DMS 273 (cell line): ENCODE data around the gene PRKCA.

Experiments used
- DNase-seq: peaks from one replicate; lab custom pipeline; 2025; ENCODE audit not compliant: unreplicated experiment; lab: John Stamatoyannopoulos, UW

Gene PRKCA

DNA sequence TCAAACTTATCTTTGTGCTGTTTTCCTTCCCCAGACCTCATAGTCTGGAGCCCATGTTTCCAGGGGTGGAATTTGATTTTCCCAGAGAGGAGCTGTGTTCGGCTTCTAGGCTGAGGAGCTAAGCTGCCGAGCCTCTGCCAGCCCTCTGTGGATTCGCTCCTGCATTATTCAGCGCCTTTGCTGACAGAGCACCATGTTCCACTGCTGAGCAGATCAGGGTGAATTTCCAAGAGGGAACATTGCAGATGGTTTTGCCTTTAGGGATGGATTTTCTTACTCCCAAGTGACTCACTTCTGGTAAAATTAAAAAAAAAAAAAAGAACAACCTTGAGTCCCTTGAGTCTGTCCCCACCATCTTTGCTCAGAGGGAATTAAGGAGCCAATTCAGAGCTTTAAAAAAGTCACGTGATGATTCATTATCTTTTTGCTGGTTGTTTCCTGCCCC, 229.5 kb downstream of the PRKCA start:
- no peak for DNase-seq

DNA sequence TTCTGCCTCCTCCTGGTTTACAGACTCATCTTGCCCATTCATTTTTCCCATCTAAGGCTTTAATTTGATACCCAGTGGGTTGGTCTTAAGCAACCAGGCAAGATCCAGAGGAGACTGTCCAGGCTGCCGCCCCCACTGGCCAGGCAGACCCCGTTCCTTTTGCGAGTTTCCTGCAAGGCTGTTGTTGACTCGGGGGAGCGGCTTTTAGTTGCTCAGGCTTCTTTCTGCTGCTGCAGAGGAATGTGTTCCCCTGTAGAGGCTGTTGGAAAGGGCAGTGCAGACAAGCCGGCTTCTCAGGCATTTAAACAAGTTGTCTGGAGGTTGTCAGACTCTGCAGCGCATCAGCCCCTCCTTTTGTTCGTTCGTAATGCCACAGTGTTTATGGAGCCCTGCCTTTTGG, 231.2 kb downstream of the PRKCA start:
- DNase-seq = no peak

DNA sequence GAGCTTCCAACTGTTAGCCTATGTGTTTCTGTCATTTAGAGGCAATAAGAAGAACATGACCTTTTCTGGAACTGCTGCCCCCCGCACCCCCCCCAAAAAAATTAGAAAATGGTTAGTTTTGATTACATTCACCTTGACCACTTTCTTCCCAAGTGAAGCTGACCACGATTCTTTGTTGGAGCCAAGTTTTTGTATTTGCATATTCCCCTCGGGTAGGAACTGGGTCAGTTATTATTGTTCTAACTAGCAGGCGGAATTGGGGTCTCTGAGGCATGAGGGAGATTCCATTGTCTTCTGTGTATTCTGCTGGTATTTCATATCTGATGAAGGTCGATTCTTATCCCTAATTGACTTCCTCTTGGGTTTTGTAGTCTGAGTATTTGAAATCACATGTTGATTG, 231.6 kb downstream of the PRKCA start:
- no peak for DNase-seq

DNA sequence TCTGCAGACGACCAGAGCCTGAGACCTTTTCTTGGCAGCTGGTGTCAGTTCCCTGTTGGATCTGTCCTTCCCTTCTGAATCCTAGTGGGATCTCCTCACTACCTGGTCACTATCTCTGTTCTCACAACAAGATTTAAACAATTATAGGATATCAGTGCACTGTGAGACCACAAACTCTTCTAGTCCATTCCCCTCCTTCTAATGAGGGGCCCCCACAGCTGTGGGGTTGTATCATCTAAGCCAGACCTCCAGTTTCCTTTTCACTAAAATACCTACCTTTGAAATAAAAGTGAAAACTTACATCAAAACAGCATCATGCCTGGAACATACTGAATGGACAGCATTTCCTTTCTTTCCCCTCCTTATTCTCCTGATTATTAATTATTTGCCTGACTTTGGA, 233.2 kb downstream of the PRKCA start:
- DNase-seq = no peak

DNA sequence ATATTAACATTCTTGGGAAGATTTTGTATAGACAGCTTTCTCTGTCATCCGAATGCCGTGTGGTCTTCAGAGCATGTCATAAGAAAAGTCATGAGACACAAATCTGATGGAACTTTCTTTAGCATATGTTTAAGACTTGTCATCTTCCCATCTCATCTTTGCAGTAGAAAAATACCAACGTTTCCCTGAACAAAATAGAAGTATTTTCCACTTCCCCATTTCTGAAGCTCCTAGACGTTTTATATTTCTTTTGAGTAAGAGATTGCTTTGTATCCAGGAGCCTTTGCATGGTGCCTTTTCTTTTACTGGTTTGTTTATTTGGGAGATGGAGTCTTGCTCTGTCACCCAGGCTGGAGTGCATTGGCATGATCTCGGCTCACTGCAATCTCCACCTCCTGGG, 235.1 kb downstream of the PRKCA start:
- DNase-seq = no peak

DNA sequence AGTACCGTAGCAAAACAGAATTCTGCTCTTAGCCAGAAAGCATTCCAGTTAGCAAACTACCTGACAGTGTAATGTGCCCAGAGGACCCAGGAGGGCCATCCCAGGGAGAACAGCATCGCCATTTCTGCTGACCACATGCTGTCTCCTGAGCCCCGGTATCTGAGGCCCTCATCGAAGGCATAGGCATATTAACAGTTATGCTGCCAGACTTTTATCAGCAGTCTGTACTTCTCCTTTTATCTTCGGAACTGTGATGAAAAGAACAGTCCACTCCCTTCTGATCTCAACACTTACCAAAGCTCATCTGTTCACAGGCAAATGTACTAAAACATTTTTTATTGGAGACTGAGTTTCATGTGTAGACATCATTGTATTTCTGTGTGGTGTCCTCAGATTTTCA, 236.4 kb downstream of the PRKCA start:
- no peak for DNase-seq

DNA sequence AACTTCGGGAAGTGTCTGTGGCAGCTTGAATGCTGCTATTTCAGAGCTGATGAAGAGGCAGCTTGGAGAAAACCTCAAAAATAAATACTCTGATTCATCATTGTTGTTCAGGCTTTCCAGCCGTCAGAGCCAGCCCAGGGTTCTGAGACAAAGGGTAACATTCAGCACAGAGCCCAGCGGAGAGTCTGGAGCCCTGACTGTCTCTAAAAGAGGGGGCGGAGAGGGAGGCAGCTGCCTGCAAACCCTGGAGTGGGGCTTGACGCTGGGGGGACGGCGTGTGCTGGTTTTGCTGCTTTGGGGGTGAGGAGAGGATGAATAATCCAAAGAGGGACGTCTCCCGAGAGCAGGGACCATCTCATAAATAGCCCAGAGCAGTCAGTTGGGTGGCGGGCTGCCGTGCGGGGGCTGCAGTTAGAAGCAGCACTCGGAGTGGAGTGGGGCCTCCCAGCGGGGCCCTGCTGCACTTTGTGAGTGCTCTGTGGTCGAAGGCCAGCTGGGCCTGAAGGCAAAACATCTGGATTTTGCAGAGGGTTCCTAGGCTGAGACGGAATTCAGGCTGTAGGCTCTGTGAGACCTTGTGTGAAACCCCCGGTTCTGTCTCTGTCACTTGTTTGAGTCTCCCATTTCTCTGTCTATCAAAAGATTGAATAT, 237.8 kb downstream of the PRKCA start:
- DNase-seq = no peak

DNA sequence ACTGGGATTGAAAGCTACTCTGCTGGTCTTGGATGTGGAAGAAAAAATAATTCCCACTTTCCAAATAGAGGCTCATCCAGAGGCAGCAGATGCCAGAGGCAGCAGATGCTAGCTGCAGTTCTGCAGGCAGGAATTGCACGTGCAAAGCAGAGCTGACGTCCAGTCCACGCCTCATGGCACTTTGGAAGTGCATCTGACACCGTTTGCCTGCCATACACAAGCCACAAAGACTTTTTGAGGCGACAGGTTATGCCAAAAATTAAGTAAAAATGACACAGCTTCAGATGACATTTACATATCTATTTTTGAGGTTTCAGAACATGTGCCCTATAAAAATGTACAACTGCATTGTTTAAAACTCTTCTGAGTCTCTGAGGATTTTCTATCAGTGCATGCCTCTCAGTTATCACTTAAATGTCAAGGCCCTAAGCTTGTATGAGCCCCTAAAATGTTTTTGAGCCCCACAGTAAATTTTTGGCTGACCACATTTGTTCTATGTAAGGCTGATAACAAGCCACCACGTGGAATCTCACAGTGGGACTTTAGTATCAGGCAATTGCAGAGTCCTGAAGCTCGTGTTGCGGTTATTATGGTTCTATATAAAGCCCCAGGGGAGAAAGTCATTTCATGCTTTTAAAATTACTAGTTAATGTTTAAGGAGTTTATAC, 239.2 kb downstream of the PRKCA start:
- DNase-seq = peak; percentile 42

DNA sequence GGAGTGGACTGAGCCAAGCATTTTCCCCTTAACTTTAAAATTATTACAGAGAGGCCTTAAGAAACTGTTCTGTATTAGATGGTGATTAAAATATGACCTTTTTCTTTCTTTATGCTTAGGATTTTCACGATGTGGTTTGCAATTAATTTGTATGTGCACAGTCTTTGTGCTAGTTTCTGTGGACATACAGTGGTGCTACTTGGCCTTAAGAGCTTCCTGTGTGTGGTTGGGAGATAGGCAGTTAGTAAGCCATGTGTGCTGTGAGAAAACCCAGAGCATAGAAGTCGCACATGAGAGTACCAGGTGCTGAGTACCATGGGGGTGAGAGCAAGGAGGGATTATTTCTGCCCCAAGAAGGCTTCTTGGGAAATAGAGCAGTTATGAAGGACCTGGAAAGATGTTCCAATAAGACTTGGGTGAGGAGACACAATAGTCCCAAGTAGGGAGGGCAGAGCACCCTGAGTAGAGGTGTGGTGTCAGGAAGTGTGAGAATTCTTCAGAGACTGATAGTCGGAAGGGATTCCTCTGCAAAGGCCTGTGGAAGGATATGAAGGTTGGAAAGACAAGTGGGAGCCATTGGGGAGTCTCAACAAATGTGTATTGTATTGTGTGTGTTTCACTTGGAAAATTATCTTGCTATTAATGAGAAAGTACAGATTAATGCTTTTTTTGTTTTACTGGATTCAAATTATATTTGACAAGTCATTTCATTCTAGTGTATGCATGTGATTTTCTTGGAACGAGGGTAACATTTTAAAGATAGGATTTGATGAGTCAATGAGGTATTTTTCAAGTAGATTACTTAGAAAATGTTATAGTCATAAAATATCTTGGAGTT, 239.9 kb downstream of the PRKCA start:
- DNase-seq = no peak

DNA sequence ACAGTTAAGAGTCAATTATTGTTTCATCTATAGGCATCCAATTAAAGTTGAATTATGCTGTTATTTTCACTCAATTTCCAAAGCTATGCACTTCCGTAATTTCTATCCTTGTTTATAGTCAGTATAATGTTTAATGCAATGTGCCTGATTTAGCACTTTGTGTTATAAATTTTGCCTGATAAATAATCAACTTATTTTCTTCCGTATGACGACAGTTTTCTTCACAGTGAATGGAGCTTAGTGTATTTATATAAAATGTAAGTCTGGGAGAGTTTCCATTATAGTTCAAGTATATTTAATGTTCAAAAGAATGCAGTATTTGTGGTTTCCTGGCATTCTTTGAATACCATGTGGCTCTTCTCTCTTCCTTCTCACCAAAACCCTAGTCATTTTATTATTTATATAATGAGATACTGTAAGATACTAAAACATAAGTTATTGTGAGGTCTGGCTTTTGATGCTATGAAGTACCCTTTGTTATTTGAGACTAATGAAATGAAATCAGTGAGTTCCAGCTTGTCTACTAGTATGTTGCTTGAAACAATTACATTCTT, 240.6 kb downstream of the PRKCA start:
- no peak for DNase-seq

DNA sequence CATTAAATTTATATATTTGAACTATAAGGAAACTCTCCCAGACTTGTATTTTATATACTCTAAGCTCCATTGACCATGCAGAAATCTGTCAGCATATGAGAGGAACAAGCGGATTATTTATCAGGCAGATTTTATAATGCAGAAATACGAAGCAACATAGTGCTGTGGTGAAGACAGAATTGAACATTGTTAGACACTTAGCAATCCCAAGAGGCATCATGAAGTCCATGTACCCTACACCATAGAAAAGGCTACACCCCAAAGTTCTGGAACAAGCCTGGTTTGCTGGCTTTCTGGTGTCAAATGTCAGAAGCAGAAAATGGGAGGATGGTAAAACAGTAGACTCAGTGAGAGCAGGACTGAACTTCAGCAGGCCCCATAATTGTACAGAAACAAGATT, 241.1 kb downstream of the PRKCA start:
- no peak for DNase-seq

DNA sequence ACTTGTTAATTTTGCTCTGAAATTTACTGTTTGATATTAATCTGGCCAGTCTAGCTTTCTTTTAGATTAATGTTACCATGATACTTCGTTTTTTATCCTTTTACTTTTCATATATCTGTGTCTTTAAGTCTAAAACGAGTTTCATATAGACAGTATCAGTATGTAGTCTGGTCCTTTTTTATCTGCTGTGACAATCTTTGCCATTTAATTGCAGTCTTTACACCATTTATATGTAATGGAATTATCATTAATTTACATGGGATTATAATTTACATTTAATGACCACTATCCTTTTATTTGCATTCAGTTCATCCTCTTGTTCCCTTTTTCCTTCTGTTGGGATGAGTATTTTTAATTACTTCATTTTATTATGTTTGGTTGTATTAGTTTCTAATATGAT, 243.5 kb downstream of the PRKCA start:
- DNase-seq = no peak

DNA sequence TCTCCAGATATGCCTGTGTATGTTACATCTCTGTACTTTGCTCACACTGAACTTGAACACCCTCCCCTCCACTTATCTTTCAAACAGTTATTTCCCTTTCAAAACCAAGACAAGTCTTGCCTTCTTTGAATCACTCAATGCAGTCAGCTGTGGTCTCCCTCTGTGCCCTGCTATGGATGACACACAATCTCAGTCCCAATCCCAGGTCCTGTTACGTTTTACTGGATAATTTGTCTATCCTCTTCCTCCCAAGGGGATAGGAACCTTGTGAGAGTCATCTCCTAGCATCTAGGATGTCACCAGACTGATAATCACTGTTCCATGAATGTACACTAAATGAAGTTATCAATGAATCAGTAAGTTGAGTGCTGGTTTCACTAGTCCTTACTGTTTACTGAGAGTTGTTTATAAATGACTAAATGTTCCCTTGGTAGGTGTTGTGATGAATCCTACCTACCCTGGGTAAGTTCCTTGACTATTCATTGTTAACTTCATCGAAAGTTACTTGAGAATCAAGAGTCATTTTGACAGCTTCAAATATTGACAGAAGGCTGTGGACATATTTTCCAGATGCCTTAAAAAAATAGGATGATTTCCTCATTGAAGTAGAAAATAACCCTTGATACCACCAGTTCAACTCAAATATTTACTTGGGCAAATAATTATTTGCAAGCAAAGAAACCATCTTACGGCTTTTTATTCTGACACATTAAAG, 244.9 kb downstream of the PRKCA start:
- no peak for DNase-seq

DNA sequence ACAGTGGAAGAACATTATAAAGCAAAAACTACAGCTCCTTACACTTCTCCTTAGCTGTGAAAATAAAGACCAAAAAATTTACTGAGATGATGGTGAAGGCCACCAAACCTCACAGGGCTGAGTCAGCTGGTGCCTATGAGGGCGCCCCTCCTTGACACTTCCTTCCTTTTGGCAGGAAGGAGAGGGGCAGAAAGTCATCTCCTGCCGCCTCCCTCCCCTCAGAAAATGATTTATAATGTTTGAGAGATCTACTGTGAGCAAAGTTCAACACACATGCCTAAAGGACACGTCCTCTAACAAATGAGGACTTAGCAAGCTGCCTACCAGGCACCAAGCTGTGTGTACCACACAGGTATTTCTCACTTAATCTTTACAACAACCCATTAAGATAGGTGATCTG, 245.7 kb downstream of the PRKCA start:
- no peak for DNase-seq

DNA sequence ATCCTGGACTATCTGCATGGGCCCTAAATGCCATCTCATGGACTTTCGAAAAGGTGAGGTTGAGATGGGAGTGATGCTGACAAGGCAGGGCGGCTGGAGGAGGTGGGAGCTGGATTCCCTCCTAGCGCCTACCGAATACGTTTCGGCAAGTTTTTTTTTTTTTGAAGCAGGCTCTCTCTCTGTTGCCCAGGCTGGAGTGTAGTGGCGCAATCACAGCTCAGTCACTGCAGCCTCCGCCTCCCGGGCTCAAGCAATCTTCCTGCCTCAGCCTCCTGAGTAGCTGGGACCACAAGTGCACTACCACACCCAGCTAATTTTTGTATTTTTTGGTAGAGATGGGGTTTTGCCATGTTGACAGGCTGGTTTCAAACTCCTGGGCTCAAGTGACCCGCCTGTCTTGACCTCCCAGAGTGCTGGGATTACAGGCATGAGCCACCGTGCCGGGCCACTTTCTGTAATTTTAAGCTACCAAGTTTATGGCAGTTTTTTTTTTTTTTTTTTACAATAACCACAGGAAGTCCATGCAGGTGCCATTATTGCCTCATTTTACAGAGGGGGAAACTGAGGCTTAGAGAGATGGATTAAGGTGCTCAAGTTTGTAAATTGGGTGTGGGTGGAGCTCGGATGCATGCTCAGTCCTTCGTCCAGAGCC, 246.4 kb downstream of the PRKCA start:
- no peak for DNase-seq

DNA sequence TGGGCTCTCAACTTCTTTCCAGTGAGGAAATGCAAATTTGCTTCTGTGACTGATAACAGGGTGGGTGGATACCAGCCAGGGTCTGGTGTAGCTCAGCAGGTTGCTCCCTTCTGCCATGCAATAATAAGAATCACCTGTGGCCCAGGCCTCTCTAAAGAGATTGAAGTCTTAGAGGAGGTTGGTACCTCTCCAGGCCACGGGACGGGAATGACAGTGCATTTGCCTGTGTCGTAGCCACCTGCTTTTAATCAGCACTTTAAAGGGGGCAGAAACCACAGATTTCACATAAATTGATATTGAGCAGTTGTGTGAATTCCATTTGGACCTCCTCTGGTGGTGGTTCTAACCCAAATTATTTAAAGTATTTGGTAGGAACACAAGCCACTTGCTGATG, 246.9 kb downstream of the PRKCA start:
- DNase-seq = no peak

DNA sequence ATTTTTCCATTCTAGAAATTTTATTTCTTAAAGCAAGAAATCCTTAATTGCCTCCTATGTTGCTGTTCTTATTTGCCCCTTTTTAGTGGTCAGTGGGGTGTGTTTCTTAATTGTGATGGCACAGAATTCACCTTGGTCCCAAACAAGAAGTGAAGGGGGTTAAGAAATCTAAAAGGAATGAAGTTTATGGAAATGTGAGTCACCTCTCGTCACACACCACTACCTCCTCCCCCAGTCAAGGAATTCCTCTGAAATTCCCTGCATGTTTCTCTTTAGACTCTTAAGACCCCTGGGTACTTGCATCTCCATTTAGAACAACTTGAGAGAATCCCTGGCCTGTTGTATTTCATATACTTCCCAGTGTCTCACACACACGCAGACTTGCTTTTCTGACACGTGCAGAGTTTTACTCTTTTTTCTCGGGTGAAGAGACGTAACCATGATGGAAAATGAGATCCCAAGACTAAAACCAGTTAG, 247.4 kb downstream of the PRKCA start:
- DNase-seq = no peak

DNA sequence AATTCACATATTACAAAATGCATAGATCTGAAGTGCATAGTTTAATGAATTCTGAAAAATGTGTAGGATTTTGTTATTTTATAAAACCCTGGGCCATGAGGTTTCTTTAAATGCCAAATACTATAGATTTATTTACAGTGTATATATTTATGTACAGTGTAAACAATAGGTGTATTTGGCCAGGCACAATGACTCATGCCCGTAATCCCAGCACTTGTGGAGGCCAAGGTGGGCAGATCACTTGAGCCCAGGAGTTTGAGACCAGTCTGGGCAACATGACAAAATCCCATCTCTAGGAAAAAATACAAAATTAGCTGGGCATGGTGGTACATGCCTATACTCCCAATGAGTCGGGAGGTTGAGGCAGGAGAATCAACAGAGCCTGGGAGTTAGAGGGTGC, 249.4 kb downstream of the PRKCA start:
- DNase-seq = no peak

DNA sequence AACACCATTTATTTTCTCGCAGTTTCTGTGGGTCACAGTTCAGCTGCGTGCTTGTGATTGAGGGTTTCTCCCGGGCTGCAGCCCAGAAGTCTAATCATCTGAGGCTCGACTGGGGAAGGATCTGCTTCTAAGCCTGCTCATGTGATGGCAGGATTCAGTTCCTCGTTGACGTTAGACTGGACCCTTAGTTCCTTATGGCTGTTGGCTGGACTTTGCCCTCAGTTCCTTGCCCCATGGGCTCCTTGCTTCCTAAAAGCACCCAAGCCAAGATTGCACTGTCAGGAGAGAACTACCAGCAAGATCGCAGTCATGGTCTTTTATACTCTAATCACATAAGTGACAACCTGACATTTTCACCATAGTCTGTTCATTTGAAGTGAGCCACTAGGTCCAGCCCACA, 250.0 kb downstream of the PRKCA start:
- DNase-seq = no peak

DNA sequence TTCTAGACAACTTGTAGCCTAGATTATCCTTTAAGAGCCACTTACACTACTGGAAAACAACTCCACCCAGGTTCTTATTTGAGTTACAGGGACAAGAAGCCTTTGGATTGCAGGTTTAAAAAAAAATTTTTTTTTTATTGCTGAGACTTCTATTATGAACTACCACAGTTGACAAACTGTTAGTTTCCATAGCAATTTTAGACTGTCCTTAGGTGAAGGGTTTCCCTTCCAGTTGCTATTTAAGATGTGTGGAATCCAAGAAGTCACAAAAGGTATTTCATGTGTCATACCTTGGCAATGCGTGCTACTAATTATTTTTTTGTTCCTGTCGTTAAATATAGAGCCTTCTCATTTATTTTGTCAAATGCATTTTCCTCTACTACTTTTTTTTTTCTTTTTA, 253.2 kb downstream of the PRKCA start:
- no peak for DNase-seq

DNA sequence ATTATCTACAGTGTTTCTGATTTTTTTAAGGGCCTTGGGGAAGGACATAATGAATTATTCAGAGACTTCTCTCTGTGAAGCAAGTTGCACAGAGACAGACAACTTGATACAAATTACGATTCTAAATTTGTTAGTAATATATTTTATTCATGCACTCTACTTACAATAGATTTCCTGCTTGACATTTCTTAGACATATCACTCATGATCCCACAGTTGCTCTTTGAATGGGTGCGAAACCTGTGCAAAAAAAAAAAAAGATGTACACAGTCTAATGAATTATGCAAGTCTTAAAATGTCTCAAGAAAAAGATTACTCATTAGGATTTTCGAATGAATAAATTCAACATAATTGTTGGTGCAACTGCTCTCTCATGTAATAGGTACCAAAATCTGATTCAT, 254.8 kb downstream of the PRKCA start:
- no peak for DNase-seq
